Mucosa of descending colon (tissue), 3 donors: Measurements from ENCODE around the gene ALDH9A1. TPM values are rescaled to one million over a fixed set of nuclear protein-coding genes. Genes with fewer than 3 reads are reported as not detected.

ENCODE experiments used
- ATAC-seq: fragments of 200-7000 bp; cut with Tn5 transposase; one replicate; pipeline ENCODE4 v1.9.1; 2020; ENCODE audit warnings: mild to moderate bottlenecking, moderate library complexity
- DNase-seq, 3 donors: peaks; one replicate each; pipeline ENCODE4 v3.0.0-alpha.2; 2020
- H3K36me3 ChIP-seq: fragments of 200-600 bp; one replicate; pipeline ENCODE4 v1.8.0; 2021; ENCODE audit warnings: low read depth, mild to moderate bottlenecking
- H3K4me1 ChIP-seq: fragments of 200-600 bp; one replicate; pipeline ENCODE4 v1.8.0; 2021; ENCODE audit warnings: low read depth, mild to moderate bottlenecking
- H3K4me3 ChIP-seq: fragments of 200-600 bp; one replicate; pipeline ENCODE4 v1.8.0; 2021; ENCODE audit warnings: mild to moderate bottlenecking
- H3K9me3 ChIP-seq: fragments of 200-600 bp; one replicate; pipeline ENCODE4 v1.8.0; 2021; ENCODE audit warnings: mild to moderate bottlenecking
- CTCF ChIP-seq: fragments of 200-600 bp; IDR thresholded peaks from one replicate; pipeline ENCODE4 v1.8.0; 2022; ENCODE audit warnings: antibody characterized with exemption, mild to moderate bottlenecking
- intact Hi-C, 2 donors: fragments of 100-400 bp; cut with DNase I in 1 of 2; cut with micrococcal nuclease in 1 of 2; formaldehyde crosslinking; loops; one replicate each; pipeline versions ENCODE4 v1.11.0 to v1.11.1; 2022; cut with DNase I, micrococcal nuclease
- total RNA-seq, 3 donors: library from RNA; stranded (reverse); fragmentation: NEBNext Ultra II Directional in 2 of 3; extraction: Animal tissue kit (Norgen Biotek cat#: 25700) in 2 of 3; gene quantifications; one replicate each; pipeline versions ENCODE4 v1.2.1 to v1.2.4, GENCODE V29; 2021 to 2023
- donor health status: DM: no; HTN: no; CAD: no; lungs with moderate emphysema.
- donor health status: DM: no; HTN: no; CAD: no.
- donor health status: DM: no; HTN: yes; CAD: no.

ALDH9A1 gene
- total RNA-seq, 3 donors from 2014 or later: 32.6 to 53.1 (median 49.8) TPM

- Histone ChIP-seq H3K4me3 (peak overlapping the region; percentile 63), H3K9me3 (no peaks in the 10 kb centered on the region), H3K36me3 (no peaks in the 10 kb centered on the region), H3K4me1 (peaks cover 10% of the 10 kb centered on the region)
- DNase-seq (no peak), ATAC-seq (no peak)
- intact Hi-C loops: loop anchor here in 1 of 2 donors (10.0 kb wide), 1 partner anchor 93 kb away; no protein-coding TSS in a partner anchor
- no peak for TF ChIP-seq CTCF
Measured at GRCh38 chr1:165697491-165697880, 876 bp downstream of the ALDH9A1 start.

GRCh38 chr1:165696625-165697100 is 1.7 kb downstream of the ALDH9A1 start:
- Histone ChIP-seq H3K4me1 (peaks cover 10% of the 10 kb centered on the region), H3K4me3 (no peak overlapping the region), H3K9me3 (no peaks in the 10 kb centered on the region), H3K36me3 (no peaks in the 10 kb centered on the region)
- DNase-seq (peak in 1 of 3 donors; percentile 20), ATAC-seq (no peak)
- no peak for TF ChIP-seq CTCF
- intact Hi-C loops: loop anchor here in 1 of 2 donors (10.0 kb wide), 1 partner anchor 92 kb away; no protein-coding TSS in a partner anchor

GRCh38 chr1:165695031-165695430 is 3.3 kb downstream of the ALDH9A1 start:
- no peak for TF ChIP-seq CTCF
- Histone ChIP-seq H3K9me3 (no peaks in the 10 kb centered on the region), H3K4me3 (no peak overlapping the region), H3K4me1 (peaks cover 10% of the 10 kb centered on the region), H3K36me3 (no peaks in the 10 kb centered on the region)
- intact Hi-C loops: loop anchor here in 1 of 2 donors (10.0 kb wide), 1 partner anchor 90 kb away; no protein-coding TSS in a partner anchor
- ATAC-seq (no peak), DNase-seq (no peak)

DNA sequence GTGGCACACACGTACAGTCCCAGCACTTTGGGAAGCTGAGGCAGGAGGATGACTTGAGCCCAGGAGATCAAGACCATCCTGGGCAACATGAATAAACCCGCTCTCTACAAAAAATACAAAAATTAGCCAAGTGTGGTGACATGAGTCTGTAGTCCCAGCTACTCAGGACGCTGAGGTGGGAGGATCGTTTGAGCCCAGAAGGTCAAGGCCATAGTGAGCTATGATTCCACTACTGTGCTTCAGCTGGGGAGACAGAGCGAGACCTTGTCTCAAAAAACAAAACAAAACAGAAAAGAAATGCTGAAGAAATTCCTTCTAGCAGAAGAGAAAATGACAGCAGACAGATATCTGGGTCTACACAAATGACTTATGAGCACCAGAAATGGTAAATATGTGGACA is 10.3 kb downstream of the ALDH9A1 start:
- Histone ChIP-seq H3K4me3 (no peak overlapping the region), H3K36me3 (no peaks in the 10 kb centered on the region), H3K9me3 (no peaks in the 10 kb centered on the region), H3K4me1 (no peaks in the 10 kb centered on the region)
- ATAC-seq (no peak), DNase-seq (no peak)
- TF ChIP-seq CTCF: no peak
- intact Hi-C loops: no loop called here

DNA sequence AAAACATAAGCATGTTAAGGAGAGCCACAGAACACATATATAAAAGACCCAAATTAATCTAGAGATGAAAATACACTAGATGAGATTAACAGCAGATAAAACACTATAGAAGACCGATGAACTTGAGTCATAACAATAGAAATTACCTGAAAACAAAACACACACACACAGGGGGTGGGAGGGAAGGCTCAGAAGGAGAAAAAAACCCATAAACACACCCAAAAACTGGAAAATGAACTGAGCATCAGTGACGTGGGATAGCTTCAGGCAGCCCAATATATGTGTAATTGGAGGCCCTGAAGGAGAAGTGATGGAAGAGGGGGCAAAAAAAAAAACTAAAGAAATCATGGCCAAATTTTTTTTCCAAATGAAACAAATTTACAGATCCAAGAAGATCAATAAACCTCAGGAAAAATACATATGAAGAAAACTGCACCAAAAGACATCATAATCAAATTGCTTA is 11.4 kb downstream of the ALDH9A1 start:
- no peak for DNase-seq
- no peaks in the 10 kb centered on the region for H3K36me3 ChIP-seq
- TF ChIP-seq CTCF: no peak
- intact Hi-C loops: no loop called here
- no peaks in the 10 kb centered on the region for H3K9me3 ChIP-seq
- ATAC-seq: no peak
- H3K4me1 ChIP-seq: no peaks in the 10 kb centered on the region
- H3K4me3 ChIP-seq: no peak overlapping the region
